Heart left ventricle (tissue), 13 donors: ENCODE data around the gene AFF4.
A peak's percentile ranks its signal among the peaks of the same experiment; 100 is the strongest.

Experiments used
- CTCF ChIP-seq, 12 donors: fragments of 200-600 bp; sonication (generic) in 4 of 12; IDR thresholded peaks; one replicate each; pipeline versions ENCODE4 v1.5.0 to v1.8.0; 2018 to 2022; ENCODE audit warnings: antibody characterized with exemption in 12 of 12, mild to moderate bottlenecking in 5 of 12
- POLR2A ChIP-seq, 2 donors: fragments of 450-650 bp; IDR thresholded peaks; one replicate each; pipeline ENCODE4 v1.6.1; 2017; ENCODE audit warnings: antibody characterized with exemption in 2 of 2, mild to moderate bottlenecking in 2 of 2, moderate library complexity in 2 of 2
- donor health status: ischemic (EF 13 %, LVEDD 7.1; RV severe dilation, severe dysfunction).
- donor health status: DM: no; HTN: yes; CAD: no.
- donor health status: DM: no; HTN: no; CAD: no.
- donor health status: ischemic (EF 25% LVEDD 6.9; RV normal size, moderate dysfunction).
- donor health status: ischemic (EF 25% LVEDD 5.7; RV mildly dilated, moderate dysfunction).
- donor health status: ischemic (EF 35%, LVEDD 5.7; RV mildly dilated, moderate dysfunction).
- donor health status: nonischemic (EF 11% LVEDD 7.7; RV severe dilation, severe dysfunction).
- donor health status: DM: yes; HTN: yes; CAD: no.
- donor health status: PGD.
- donor health status: ischemic (EF 29% LVEDD 5.4; RV normal size, mild dysfunction).
- donor health status: nonischemic (EF 23%, LVEDD 6.1; RV moderate dilation, normal function).

GRCh38 chr5:132829742-132830435 is 133.5 kb downstream of the AFF4 start:
- TF ChIP-seq CTCF (IDR thresholded peaks at IDR 0.05): peak; percentile 76 to 96 (median 90)
- TF ChIP-seq POLR2A (IDR thresholded peaks at IDR 0.05): peak in 1 of 2 donors; percentile 15
